Measurements from ENCODE around the gene MAD2L2.

MAD2L2 gene

DNA sequence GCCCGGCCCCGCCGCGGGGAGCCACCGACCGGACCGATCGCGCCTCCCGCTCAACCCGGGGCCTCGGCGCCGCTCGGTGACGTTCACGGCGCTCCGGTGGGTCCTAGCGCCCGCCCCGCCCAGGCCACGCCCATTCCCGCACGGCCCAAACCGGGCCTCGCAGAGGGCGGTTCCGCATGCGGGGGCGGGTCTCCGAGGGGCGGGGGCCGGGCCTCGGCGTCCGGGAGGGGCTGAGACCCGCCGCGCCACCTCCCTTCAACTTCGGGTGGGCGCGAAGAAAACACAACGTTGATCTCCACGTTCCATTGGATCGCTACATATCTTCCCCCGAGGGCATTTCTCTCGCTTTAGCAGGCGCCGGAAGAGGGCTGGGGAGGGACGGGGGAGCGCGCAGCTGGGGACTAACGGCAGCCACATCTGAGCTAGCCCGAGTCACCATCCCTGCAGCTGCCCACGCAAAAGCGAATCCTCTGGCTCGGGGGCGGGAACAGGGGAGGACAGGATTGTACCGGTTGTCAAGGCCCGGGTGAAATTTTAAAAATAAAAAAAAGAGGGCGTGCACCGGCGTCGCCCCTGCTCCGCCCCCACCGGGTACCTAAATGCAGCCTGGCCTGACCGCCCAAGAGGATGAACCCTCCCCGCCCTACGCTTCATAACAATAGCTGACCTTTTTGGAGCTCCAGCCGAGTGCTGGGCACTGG lies at the start of gene MAD2L2:
Gene MAD2L2 (minus strand): TSS at position 78 of the 701 bp plus-strand sequence. CDS start 547 bp downstream, outside the sequence.
- peak; percentile 94 for DNase-seq

DNA sequence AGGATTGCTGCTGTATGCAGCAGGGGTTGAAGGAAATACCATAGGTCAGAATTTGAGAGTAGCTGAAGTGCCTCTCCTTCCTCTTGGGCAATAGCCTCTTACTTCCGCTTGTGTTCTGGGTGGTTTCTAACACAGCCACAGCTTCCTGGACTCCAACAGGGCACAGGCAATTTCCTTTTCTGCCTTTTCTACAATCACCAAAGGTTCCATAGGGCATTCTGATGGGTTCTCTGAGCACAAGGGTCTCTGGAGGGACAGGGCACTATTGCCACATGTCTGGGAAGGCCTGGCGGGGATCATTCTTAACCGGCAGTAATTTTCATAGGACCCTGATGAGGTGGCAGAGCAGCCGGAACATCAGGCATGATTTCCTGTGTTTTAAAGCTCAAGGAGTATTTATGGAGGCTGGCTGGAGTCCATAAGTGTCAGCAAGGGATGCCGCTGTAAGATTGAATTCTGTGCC lies 49.5 kb upstream of the MAD2L2 start:
- peak; percentile 53 for DNase-seq

DNA sequence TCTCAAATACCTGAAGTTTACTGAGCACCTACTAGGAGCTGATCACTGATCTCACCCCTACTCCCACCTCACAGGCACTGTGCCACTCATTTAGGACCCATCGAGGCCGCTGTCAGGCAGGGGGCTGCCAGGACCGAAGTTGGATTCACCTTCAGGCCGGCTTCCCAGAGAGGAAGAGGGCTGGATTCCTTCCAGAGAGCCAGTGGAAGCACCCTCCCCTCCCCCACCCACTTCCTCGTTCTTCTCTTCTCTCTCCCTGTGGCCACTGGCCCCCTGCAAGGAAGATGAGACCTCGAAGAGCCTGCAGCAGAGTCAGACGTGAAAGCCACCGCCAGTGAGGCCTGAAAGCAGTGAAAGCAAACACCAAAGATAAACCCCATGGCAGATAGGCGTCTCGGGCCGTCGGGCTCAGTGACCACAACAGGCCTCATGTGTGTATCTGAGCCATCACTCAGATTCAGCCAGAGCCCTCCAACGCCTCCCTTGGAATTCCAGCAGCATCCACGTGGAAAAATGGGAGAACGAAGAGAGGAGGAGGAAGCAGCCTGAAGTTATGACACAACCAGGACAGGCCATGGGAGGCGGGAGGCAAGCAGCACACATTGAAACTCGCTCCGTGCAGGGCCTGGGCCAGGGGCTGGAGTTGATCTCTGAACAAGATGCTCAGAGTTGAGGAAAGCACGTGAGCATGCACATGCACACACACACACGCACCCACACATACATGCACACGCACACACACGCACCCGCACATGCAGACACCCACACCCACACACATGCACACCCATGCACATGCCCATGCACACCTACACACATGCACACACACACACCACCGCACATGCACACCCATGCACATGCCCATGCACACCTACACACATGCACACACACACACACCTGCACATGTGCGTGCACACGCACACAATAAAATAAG lies 48.8 kb upstream of the MAD2L2 start:
- DNase-seq, result no peak

DNA sequence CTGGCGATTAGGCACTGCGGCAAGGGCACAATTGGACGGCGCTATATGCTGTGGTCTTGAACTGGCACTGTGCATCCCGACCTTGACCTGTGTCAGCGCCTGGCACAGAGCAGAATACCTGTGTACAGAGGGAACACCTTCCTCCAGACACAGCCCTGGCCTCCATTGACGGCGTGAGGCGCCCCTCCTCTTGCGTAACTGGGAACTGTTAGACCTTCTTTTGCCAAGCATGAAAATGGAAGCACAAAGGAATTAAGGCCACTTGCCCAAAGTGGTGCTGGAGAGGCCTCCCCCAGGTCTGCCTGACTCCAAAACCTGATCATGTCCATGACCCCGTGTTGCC lies 48.2 kb upstream of the MAD2L2 start:
- no peak for DNase-seq

DNA sequence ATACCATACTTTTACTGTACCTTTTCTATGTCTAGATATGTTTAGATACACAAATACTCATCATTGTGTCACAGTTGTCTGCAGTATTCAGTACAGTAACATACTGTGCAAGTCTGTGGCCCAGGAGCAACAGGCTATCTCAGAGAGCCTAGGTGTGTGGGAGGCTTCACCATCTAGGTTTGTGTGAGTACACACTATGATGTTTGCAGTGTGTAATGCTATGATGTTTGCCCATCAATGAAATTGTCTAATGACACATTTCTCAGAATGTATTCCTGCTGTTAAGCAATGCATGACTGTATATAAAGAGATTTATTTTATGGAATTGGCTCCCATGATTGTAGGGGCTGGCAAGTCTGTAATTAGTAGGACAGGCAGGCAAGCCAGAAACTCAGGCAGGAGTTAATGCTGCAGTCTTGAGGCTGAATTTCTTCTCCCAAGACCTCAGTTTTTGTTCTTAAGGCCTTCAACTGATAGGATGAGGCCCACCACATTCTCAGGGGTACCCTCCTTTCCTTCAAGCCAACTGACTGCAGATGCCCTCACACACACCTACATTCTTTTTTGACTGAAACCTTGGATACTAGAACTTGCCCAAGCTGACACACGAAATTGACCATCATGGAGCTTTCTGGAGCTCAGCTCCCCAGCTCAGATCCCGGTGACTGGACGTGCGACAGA lies 47.3 kb upstream of the MAD2L2 start:
- no peak for DNase-seq

DNA sequence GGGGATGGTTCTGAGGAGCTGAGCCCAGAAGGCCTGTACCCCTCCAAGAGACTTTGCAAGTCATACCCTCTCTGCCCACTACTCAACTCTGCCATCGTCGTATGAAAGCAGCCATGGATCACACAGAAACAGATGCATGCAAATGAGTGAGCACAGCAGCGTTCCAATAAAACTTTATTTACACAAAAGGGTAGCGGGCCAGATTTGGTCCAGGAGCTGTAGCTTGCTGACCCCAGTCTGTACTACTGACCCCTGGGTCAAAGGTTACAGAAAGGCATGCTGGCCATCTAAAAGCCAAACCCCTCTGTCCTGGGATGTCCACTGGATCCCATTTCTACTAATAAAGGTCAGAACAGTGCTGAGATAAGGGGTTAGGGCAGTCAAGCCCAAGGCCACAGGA lies 46.2 kb upstream of the MAD2L2 start:
- no peak for DNase-seq

DNA sequence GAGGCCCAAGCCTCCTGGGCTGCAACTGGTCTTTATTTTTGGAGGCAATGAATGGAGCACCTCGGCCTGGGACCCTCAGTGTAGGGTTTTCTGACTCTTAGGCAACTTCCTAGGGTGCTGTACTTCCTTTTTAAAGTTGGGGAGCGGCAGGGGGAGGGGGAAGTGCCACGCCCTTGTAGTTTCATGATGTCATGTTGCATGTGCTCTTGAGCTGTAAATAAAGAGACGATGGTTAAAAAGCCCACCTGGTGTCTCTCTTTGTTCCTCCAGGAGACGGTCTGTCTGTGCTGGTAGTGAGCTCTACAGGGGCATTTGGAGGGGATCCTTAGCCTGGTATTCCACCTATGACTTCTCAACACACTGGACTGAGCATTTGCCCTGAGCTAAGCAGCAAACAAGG lies 44.7 kb upstream of the MAD2L2 start:
- DNase-seq, result no peak

DNA sequence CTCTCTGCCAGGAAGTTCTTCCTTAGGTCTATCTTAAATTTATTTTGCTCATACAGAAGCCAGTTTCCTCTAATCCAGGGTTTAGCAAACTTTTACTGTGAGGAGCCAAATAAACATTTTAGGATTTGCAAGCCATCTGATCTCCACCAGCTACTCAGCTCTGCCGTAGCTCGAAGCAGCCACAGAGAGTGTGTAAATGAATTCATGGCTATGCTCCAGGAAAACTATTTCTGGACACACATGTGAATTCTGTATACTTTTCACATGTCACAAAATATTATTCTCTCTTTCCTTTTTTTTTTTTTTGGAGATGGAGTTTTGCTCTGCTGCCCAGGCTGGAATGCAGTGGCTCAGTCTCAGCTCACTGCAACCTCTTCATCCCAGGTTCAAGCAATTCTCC lies 41.6 kb upstream of the MAD2L2 start:
- no peak for DNase-seq

DNA sequence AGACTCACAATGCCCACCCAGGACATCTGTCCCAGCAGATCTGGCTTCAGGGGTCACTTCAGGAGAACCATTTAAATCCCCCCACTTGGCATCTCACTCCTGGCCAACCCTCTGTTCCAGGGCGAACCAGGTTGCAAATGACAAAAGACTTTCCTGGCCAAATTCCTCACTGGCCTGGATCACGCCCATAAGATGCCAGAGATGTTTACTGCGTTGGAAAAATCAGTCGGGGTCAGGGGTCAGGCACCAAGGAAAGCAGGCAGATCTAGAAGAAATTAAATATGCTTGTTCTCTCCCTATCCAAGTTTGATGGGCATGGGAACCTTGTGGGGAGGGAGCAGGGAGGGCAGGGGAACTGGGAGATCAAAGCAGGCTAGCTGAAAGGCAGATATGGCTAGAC lies 40.4 kb upstream of the MAD2L2 start:
- DNase-seq, result no peak

DNA sequence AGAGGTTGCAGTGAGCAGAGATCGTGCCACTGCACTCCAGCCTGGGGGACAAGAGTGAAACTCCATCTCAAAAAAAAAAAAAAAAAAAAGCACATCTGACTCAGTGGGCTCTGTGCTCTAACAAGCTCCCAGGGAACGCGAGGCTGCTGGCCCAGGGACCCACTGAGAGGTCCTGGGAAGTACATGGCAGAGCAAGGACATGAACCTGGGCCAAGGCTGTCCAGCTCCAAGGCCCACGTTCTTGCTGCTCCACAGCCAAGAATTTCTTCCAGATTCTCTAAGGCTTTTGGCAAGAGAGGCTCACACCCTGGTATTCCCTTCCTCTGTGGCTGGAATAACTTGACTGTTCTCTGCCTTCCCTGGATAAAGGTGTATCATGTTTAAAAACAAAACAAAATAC lies 39.6 kb upstream of the MAD2L2 start:
- no peak for DNase-seq

DNA sequence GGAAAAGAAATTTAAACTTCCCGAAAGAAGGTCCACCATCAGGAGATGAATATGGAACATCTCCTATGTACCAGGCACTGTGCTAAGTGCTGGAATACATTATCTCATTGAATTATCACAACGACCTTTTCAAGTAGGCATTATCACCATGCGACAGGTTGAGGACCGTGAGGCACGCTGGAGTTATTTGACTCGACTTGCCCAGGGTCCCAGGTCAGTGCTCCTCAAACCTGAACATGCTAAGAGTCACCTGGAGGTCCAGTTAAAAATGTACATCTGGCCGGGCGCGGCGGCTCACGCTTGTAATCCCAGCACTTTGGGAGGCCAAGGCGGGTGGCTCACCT lies 39.1 kb upstream of the MAD2L2 start:
- no peak for DNase-seq

DNA sequence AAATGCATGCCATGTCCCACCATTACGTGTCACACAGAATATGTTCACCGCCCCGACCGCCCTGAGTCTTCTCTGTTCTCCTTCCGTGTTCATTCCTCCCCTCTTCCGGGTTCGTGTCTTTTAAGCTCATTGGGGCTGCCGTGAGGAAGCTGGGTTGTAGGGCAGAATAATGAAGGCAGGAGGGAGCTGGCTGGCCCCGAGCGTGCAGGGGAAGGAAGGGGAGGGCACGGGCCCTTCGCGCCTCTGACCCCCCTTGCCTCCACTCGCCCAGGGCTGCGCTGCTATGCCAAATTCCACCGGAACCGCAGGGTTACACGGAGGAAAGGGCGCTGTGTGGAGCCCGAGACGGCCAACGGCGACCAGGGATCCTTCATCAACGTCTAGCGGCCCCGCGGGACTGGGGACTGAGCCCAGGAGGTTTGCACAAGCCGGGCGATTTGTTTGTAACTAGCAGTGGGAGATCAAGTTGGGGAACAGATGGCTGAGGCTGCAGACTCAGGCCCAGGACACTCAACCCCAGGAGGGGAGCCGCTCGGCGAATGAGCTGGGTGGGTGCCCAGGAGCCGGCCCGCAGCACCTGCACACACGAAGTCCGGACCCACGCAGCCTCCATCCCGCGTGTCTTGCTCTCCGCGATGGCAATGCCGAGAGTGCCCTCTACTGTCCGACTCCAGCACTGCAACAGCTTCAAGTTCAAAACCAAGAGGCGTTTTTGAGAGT lies 38.5 kb upstream of the MAD2L2 start:
- peak; percentile 93 for DNase-seq

DNA sequence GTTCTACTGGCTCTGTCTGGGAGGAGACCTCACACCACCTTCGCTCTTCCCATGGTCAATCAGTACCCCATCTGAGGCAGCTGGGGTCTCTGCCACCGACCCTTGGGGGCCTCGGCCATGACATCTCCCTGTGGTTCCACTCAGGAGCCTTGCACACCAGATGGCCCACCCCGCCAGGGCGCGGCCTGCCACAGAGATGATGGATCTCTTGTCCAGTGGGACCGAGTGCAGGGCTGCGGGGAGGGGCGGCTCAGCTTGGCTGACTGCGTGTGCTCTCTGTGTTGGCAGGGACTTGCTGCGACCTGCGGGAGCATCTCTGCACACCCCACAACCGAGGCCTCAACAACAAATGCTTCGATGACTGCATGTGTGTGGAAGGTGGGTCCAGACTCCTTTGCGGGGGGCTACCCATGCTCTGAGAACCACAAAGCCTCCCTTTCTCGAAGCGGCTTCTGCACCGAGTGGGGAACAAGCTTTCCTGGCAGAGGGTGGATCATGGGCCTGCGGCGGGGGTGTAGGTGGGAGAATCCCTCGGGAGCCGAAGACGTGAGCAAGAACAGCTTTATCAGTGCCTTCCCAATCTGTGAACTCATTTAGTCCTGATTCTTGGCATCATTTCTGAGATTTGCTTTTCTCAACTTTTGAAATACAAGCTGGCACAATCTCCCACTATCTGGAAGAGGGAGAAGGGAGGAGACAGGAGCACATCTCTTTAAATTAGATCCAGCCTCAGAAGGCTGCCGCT lies 34.1 kb upstream of the MAD2L2 start:
- DNase-seq, result no peak

DNA sequence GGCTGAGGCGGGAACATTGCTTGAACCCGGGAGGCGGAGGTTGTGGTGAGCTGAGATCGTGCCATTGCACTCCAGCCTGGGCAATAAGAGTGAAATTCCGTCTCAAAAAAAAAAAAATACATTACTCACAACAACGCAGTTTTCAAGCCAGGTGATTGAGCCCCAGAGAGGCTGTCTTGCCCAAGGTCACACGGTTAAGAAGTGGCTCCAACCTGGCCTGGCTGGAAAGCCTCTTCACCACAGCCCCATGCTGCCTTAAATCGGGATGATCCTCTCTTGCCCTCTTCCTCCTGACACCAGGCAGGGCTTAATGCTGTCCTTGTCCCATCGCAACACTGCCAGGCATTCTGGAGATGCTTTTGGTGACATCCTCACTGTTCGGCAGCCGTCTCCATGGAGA lies 32.1 kb upstream of the MAD2L2 start:
- DNase-seq, result no peak

DNA sequence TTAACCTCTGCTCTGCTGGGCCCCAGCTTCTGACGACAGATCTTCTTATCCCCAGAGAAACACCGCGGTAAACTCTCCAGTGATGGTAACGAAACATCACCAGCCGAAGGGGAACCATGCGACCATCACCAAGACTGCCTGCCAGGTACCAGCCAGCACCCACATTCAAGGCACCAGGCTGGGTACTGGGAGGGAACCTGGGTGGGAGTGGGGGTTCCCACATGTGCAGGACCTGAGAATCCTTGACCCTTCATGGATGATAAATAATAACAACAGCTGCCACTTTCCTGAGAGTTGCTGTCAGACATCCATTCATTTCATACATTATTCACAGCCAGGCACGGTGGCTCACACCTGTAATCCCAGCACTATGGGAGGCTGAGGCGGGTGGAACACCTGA lies 31.3 kb upstream of the MAD2L2 start:
- no peak for DNase-seq

DNA sequence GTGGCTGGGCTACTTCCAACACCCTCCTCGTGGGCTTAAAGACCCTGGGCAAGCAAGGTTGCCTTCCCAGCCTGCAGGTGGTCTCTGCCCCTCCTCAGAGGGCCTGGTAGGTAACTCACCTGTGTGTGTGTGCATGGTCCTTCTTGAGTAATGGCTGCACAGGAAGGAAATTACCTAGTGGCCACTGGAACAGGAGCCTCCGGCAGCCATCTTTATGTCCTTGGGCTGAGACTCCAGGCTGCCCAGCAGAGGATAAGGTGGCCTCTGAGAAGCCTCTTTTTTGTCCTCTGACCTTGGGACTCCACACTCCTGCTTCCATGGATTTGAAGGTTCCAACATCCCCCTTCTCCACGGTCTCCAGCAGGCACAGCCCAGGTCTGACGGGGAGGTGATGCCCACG lies 30.5 kb upstream of the MAD2L2 start:
- DNase-seq, result no peak

DNA sequence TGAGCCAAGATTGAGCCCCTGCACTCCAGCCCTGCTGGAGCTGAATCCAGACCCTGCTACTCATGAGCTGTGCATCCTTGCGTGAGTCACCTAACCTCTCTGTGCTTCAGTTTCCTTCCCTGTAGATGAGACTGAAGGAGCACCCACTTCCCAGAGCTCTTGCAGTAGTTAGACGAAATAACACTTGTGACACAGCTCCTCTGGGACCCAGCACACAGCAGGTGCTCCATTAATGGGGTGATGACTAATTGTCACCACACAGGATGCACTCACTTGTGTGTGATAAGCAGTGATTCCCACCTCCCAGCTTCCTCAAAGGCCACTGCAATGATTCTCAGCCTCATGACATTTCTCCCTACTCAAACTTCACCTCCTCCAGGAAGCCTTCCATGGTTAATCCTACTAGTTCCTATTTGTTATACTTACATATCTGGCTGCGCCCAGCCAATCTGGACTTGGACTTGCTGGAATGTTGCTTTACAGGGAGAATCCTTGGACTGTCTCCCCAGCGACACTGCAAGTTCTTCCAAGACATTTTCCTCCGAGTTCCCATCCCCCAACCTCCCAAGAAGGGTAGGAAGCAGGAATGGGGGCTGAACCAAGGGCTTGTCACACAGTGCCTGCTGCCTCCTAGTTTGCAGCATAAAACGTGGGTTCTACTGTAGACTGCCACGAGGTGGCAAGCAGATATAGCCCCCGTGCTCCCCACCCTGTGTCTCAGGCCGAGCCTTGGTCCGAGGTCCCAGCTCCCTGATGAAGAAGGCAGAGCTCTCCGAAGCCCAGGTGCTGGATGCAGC lies 27.8 kb upstream of the MAD2L2 start:
- no peak for DNase-seq

DNA sequence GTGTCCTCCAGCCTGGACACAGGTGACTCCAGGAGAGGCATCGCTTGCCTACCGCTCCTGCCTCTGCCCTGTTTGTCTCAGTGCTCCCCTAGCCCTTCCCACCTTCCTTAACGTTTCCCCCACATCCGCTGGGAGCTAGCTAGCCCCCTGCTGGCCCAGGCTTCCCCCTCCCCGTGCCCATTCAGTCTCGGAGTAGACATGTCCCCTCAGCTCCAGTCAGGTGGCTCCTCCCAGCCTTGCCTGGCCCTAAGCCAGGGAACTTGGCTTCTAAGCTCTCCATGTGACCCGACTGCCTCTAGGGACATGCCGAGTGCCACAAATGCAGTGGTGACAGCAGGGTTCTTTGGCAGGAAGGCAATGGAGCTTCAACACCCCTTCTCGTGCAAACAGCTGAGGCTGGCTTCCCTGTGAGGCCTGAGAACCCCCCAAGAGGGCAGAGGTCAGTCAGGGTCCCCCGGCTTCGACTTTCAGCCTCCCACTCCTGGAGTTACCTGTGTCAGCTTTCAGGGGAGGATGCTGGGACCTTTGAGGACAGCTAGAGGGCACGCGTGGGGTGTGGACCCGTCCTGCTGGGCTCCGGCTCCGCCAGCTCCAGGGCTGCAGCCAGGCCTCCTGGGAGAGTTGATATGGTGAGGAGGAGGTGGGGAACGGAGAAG lies 26.8 kb upstream of the MAD2L2 start:
- no peak for DNase-seq

DNA sequence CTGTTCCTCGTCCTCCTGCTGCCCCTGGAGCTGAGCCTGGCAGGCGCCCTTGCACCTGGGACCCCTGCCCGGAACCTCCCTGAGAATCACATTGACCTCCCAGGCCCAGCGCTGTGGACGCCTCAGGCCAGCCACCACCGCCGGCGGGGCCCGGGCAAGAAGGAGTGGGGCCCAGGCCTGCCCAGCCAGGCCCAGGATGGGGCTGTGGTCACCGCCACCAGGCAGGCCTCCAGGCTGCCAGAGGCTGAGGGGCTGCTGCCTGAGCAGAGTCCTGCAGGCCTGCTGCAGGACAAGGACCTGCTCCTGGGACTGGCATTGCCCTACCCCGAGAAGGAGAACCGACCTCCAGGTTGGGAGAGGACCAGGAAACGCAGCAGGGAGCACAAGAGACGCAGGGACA lies 25.3 kb upstream of the MAD2L2 start:
- DNase-seq, result no peak

DNA sequence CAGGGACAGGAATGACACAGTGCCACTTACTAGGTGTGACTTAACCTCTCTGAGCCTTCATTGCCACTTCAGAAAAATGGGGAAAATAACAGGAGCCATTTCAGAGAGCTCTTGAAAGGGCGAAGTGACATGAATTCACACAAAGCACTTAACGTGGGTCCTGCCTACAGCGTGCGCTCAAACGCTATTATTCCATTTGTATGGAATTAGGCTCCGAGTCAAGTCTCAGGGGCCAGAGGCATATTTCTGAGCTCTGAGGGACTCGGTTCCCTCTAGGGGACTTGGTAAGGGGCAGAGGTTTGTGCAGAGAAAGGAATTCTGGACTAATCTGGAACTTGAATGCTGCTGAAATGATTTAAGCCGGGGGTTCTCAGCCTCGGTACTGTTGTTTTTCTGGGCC lies 24.6 kb upstream of the MAD2L2 start:
- no peak for DNase-seq

Data from CD4-positive, alpha-beta T cell treated with Interleukin-6 for 4 hours (primary cell).